Colonic mucosa (tissue), 4 donors: ENCODE data around the gene NUDT1. TPM values are rescaled to one million over a fixed set of nuclear protein-coding genes. Genes with fewer than 3 reads are reported as not detected.

Experiments used
- DNase-seq: peaks from one replicate; pipeline ENCODE4 v3.0.0-alpha.2; 2020
- H3K27ac ChIP-seq: fragments of 200-600 bp; one replicate; pipeline ENCODE4 v1.8.0; 2021
- H3K27me3 ChIP-seq: fragments of 200-600 bp; one replicate; pipeline ENCODE4 v1.8.0; 2021
- H3K36me3 ChIP-seq: fragments of 200-600 bp; one replicate; pipeline ENCODE4 v1.8.0; 2021
- H3K4me1 ChIP-seq: fragments of 200-600 bp; one replicate; pipeline ENCODE4 v1.8.0; 2021; ENCODE audit warnings: mild to moderate bottlenecking
- H3K4me3 ChIP-seq: fragments of 200-600 bp; one replicate; pipeline ENCODE4 v1.8.0; 2021
- H3K9ac ChIP-seq, 2 donors: one replicate each; pipeline ENCODE4 v1.7.0; 2013; ENCODE audit warnings: control low read depth in 2 of 2, low read depth in 2 of 2, low read length in 2 of 2
- H3K9me3 ChIP-seq: fragments of 200-600 bp; one replicate; pipeline ENCODE4 v1.8.0; 2021
- intact Hi-C: fragments of 100-400 bp; cut with DNase I; formaldehyde crosslinking; loops from one replicate; pipeline ENCODE4 v1.14.1; 2022
- total RNA-seq, 2 donors: library from RNA; stranded (reverse); fragmentation: NEBNext Ultra II Directional in 1 of 2; extraction: Animal tissue kit (Norgen Biotek cat#: 25700) in 1 of 2; gene quantifications; one replicate each; pipeline ENCODE4 v1.2.1, GENCODE V29; 2021
- TF ChIP-seq, protein P1 (sequence below): fragments of 200-600 bp; IDR thresholded peaks from one replicate; pipeline ENCODE4 v1.8.0; 2022; ENCODE audit warnings: antibody characterized with exemption, mild to moderate bottlenecking
- donor health status: healthy.
- donor health status: DM: no; HTN: no; CAD: no.
- donor health status: DM: no; HTN: no; CAD: no.

NUDT1 gene
- total RNA-seq, 2 donors from 2014 or later, result 15.0 to 51.6 TPM

DNA sequence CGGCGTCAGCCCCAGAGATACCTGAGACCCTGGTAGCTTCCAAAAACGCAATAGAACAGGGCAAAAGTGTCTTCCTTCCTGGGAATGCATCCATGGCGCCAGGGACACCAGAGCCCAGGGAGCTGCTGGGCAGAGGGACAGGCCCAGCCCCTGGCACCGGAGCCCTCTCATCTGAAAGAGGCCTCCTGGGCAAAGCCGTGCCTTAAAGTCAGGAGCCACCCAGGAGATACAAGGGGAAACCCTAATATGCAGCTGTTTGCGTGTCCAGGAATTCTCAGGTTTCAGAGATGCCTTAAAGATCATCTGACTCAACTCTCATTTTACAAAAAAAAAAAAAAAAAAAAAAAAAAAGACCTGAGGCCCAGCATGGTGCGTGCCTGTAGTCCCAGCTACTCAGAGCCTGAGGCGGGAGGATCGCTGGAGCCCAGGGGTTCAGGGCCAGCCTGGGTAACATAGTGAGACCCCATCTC lies 28.0 kb downstream of the NUDT1 start:
- DNase-seq, result no peak
- Histone ChIP-seq H3K9me3 (no peaks in the 10 kb centered on the region), H3K27me3 (no peaks in the 10 kb centered on the region), H3K4me3 (no peak overlapping the region), H3K4me1 (no peaks in the 10 kb centered on the region), H3K9ac (no peak overlapping the region), H3K36me3 (no peaks in the 10 kb centered on the region), H3K27ac (no peak overlapping the region)
- TF ChIP-seq, protein P1, sequence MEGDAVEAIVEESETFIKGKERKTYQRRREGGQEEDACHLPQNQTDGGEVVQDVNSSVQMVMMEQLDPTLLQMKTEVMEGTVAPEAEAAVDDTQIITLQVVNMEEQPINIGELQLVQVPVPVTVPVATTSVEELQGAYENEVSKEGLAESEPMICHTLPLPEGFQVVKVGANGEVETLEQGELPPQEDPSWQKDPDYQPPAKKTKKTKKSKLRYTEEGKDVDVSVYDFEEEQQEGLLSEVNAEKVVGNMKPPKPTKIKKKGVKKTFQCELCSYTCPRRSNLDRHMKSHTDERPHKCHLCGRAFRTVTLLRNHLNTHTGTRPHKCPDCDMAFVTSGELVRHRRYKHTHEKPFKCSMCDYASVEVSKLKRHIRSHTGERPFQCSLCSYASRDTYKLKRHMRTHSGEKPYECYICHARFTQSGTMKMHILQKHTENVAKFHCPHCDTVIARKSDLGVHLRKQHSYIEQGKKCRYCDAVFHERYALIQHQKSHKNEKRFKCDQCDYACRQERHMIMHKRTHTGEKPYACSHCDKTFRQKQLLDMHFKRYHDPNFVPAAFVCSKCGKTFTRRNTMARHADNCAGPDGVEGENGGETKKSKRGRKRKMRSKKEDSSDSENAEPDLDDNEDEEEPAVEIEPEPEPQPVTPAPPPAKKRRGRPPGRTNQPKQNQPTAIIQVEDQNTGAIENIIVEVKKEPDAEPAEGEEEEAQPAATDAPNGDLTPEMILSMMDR, result no peak
- intact Hi-C loops, result no loop called here

DNA sequence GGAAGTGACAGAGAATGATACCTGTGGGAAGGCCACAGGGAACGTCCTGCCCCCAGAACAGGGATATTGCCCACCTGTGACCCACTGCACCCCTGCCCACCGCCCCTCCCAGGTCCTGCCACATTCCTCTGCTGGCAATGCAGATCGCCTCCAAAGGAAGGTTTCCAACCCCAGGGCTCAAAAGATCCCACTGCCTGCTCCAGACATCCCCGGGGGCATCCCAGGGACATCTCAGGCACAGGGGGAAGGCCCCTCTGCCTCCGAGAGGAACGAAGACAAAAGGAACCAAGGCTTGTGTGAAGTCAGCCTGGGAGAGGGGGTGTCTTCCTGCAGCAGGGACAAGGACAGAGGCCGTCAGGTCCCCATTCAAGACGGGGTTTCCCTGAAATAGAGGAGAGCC lies 28.5 kb downstream of the NUDT1 start:
- H3K4me1 ChIP-seq, result no peaks in the 10 kb centered on the region
- H3K4me3 ChIP-seq, result no peak overlapping the region
- H3K27ac ChIP-seq, result no peak overlapping the region
- TF ChIP-seq, protein P1, result no peak
- no peaks in the 10 kb centered on the region for H3K27me3 ChIP-seq
- no peak overlapping the region for H3K9ac ChIP-seq
- H3K9me3 ChIP-seq, result no peaks in the 10 kb centered on the region
- no peaks in the 10 kb centered on the region for H3K36me3 ChIP-seq
- intact Hi-C loops, result no loop called here
- no peak for DNase-seq

DNA sequence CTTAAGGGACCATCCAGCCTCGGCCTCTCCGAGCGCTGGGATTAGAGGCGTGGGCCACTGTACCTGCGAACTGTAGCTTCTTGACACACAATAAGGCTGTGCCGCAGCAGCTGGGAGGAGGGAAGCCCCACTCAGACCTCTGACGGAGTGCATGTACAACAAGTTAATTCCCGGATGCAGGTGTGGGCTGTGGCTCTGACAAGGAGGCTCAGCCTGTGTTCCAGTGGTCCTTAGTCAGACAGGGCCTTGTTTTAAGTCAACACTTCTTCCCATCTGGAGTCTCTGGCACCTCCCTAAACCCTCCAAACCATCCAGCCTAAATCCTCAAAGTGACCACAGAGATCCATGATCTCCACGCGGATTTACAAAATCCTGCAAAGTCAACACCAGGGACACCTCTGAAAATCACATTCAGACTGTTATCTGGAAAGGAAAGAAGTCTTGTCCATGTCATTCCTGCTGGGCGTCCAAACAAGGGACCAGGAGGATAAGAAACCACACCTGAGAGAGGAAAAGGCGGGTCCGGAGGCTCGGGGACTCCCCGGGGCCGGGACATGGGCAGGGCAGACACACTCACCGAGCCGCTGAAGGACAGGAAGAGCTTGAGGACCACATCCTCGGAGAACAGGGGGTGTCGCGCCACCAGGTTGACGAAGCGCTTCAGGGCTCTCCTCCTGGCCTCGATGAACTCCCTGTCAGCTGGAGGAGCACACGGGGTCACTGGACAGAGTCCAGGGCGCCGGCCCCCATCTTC lies 29.4 kb downstream of the NUDT1 start:
- no peaks in the 10 kb centered on the region for H3K36me3 ChIP-seq
- TF ChIP-seq, protein P1, result no peak
- no peaks in the 10 kb centered on the region for H3K4me1 ChIP-seq
- no peak overlapping the region for H3K9ac ChIP-seq
- no peak for DNase-seq
- intact Hi-C loops, result no loop called here
- H3K27me3 ChIP-seq, result no peaks in the 10 kb centered on the region
- no peak overlapping the region for H3K27ac ChIP-seq
- no peaks in the 10 kb centered on the region for H3K9me3 ChIP-seq
- no peak overlapping the region for H3K4me3 ChIP-seq

DNA sequence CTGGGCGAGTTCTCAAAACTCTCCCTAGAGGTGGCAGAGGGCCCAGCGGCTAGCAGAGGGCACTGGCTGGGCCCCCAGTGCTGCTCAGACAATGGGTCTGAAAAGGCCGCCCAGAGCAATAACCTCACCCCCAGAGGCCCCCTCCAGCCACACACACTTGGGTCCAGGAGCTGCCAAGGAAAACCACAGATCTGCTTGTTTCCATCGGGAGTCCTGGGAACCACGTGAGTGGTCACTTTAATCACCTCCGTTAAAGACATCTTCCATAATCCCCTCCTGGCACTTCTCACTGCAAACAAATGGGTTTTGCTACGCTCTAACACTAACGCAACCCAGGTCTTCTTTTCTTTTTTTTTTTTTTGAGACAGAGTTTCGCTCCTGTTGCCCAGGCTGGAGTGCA lies 30.0 kb downstream of the NUDT1 start:
- H3K9me3 ChIP-seq, result no peaks in the 10 kb centered on the region
- TF ChIP-seq, protein P1, result no peak
- DNase-seq, result no peak
- H3K27me3 ChIP-seq, result no peaks in the 10 kb centered on the region
- H3K9ac ChIP-seq, result no peak overlapping the region
- no peak overlapping the region for H3K4me3 ChIP-seq
- intact Hi-C loops, result no loop called here
- H3K4me1 ChIP-seq, result no peaks in the 10 kb centered on the region
- H3K27ac ChIP-seq, result no peak overlapping the region
- H3K36me3 ChIP-seq, result no peaks in the 10 kb centered on the region

DNA sequence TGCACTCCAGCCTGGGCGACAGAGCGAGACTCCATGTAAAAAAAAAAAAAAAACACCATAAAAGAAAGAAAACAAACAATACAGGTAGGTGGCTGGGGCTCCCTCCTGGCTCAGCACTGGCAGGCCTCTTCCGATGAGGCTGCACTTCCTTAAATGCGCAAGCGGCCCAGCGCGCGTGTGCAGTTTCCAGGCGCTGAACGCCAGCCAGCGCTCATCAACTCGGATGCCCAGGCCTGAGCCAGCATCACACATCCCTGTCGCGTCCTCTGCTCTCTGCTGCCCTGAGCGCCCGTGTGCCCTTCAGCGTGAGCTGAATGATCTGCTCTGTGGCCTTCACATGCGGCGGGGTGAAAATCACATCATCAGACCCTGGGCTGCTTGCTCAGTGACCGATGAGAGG lies 31.8 kb downstream of the NUDT1 start:
- Histone ChIP-seq H3K4me3 (no peak overlapping the region), H3K9me3 (no peaks in the 10 kb centered on the region), H3K4me1 (no peaks in the 10 kb centered on the region), H3K36me3 (no peaks in the 10 kb centered on the region), H3K9ac (no peak overlapping the region), H3K27me3 (no peaks in the 10 kb centered on the region), H3K27ac (no peak overlapping the region)
- intact Hi-C loops, result no loop called here
- TF ChIP-seq, protein P1, result no peak
- no peak for DNase-seq
